Measurements from ENCODE around the gene MYCL.
"Not testable (repeated sequence)": the region's sequence is repeated elsewhere in the genome, so short reads cannot be mapped to it uniquely, and the experiment has no call there.

The MYCL gene

DNA sequence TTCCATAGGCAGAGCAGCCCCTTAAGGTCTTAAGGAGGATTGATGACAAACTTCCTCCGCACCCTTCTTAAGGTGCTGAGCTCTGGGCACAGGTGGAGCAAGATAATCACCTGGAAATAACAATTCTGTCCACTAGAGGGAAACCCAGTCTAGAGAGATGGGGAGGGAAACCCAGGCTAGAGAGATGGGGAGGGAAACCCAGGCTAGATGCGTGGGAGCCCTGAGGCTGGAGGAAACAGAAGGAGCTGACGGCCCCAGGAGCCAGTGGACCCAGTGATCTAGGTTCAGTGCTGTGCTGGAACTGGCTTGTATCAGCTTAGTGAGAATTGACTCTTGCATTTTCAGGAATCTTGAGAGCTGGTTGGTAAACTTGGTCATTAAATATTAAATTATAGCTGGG is 17.8 kb upstream of the MYCL start:
- peak; percentile 88 for DNase-seq (ENCODE audit: insufficient read length, low spot score)
- peak; percentile 94 for FAIRE-seq

DNA sequence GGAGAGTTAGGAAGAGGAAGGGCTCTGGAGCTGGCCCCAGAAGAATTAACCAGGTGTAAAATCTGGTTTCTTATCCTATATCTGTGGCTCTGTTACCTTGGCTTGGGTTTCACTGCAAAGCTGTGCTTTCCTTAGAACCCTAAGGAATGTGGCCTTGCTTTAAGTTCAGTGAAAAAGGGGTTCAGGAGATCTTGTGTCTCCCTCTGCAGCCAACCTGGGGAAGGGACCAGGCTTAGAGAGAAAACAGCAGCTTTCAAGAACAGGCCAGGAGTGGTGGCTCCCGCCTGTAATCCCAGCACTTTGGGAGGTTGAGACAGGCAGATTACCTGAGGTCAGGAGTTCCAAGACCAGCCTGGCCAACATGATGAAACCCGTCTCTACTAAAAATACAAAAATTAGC is 16.1 kb upstream of the MYCL start:
- FAIRE-seq (no peak), DNase-seq (ENCODE audit: insufficient read length, low spot score) (no peak)

DNA sequence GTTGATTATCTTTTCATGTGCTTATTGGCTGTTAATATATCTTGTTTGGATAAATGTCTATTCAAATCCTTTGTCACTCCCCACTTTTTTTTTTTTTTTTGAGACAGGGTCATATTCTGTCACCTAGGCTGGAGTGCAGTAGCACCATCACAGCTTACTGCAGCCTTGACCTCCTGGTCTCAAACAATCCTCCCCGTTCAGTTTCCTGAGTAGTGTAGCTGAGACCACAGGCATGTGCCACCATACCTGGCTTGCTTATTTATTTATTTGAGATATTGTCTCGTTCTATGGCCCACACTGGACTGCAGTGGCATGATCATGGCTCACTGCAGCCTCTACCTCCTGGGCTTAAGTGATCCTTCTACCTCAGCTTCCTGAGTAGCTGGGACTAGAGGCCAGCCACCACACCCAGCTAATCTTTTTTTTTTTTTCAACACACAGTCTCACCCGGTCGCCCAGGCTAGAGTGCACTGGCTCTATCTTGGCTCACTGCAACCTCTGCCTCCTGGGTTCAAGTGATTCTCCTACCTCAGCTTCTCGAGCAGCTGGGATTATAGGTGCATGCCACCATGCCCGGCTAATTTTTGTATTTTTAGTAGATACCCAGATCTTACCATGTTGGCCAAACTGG is 13.9 kb upstream of the MYCL start:
- DNase-seq (ENCODE audit: insufficient read length, low spot score) (no peak), FAIRE-seq (no peak)

DNA sequence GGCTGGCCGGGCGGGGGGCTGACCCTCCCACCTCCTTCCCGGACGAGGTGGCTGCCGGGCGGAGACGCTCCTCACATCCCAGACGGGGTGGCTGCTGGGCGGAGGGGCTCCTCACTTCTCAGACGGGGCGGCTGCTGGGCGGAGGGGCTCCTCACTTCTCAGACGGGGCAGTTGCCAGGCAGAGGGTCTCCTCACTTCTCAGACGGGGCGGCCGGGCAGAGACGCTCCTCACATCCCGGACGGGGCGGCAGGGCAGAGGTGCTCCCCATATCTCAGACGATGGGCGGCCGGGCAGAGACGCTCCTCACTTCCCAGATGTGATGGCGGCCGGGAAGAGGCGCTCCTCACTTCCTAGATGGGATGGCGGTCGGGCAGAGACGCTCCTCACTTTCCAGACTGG is 11.4 kb upstream of the MYCL start:
- not testable (repeated sequence) for DNase-seq (ENCODE audit: insufficient read length, low spot score); FAIRE-seq

GRCh38 chr1:39910263-39910662 is 8.5 kb upstream of the MYCL start:
- FAIRE-seq (no peak), DNase-seq (ENCODE audit: insufficient read length, low spot score) (no peak)

- no peak for FAIRE-seq
- no peak for DNase-seq (ENCODE audit: insufficient read length, low spot score)
These were observed 6.8 kb upstream of the MYCL start for GRCh38 chr1:39908534-39908933.

GRCh38 chr1:39907528-39908453 is 6.1 kb upstream of the MYCL start:
- no peak for FAIRE-seq
- DNase-seq (ENCODE audit: insufficient read length, low spot score): no peak

DNA sequence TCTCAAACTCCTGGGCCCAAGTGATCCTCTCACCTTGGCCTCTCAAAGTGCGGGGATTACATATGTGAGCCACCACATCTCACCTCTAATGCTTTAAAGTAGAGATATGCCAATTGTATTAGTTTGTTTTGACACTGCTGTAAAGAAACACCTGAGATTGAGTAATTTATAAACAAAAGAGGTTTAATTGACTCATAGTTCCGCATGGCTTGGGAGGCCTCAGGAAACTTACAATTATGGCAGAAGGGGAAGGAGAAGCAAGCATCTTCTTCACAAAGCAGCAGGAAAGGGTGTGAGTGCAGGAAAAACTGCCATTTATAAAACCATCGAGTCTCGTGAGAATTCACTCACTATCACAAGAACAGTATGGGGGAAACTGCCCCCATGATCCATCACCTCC is 3.5 kb upstream of the MYCL start:
- FAIRE-seq (no peak), DNase-seq (ENCODE audit: insufficient read length, low spot score) (no peak)

- FAIRE-seq: no peak
These were observed 717 bp upstream of the MYCL start for GRCh38 chr1:39902460-39902807.

DNA sequence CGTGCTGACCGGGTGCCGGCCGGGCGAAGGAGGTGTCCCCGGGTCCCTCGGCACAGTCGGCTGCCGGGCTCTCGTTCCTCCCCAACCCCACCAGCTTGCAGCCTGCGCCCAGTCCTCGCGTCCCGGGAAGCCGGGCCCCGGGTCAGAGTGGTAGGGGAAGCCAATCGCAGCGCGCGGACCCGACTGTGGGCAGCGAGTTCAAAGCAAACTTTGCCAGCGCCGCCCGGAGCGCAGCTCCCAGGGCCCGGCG is 328 bp downstream of the MYCL start:
- FAIRE-seq (no peak), DNase-seq (ENCODE audit: insufficient read length, low spot score) (no peak)

More at GRCh38 chr1:39902460-39902807, 717 bp upstream of the MYCL start:
- DNase-seq (ENCODE audit: insufficient read length, low spot score): no peak

- DNase-seq (ENCODE audit: insufficient read length, low spot score) (no peak), FAIRE-seq (no peak)
These were observed 854 bp downstream of the MYCL start for GRCh38 chr1:39900662-39901463.

DNA sequence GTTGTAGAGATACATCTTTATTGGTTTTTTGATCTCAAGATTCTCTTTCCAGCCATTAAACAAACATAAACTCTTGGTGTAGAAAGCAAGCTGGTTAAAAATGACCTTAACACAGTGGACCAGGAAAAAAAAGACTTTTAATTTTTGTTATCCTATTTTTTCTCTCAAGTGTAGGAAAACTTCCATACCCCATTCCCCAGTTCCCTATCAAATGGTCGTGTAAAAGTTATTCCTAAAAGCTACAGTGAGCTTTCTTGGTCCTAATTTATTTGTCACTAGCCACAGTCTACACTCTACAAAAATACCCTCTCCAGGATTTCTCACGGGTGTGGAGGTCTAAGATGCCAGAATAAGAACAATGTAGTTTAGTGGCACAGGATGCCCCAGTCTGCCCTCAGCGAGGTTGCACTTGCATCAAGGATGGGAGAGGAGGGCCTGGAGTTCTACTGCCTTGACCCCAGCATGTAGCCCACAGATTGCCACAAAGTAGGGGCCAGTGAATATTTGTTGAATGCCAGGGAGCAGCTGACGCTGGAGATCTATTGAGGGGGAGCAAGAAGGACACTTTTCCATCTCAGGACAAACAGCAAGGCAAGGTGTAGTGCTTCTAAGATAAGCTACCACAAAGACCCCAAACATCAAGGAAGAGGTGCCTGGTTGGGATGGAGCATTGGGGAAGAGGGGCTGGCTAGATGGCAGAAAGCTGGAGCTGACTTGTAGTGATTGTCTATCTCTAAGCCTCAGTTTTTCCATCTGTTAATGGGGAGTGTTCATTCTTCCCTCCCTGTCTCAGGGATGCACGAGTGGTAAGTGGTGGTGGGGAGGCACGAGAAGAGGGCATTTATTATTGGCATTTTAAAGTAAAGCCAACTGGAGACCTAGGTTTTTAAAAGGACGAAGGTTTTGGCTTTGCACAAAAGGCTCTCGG is 1.8 kb downstream of the MYCL start:
- FAIRE-seq: no peak
- no peak for DNase-seq (ENCODE audit: insufficient read length, low spot score)

DNA sequence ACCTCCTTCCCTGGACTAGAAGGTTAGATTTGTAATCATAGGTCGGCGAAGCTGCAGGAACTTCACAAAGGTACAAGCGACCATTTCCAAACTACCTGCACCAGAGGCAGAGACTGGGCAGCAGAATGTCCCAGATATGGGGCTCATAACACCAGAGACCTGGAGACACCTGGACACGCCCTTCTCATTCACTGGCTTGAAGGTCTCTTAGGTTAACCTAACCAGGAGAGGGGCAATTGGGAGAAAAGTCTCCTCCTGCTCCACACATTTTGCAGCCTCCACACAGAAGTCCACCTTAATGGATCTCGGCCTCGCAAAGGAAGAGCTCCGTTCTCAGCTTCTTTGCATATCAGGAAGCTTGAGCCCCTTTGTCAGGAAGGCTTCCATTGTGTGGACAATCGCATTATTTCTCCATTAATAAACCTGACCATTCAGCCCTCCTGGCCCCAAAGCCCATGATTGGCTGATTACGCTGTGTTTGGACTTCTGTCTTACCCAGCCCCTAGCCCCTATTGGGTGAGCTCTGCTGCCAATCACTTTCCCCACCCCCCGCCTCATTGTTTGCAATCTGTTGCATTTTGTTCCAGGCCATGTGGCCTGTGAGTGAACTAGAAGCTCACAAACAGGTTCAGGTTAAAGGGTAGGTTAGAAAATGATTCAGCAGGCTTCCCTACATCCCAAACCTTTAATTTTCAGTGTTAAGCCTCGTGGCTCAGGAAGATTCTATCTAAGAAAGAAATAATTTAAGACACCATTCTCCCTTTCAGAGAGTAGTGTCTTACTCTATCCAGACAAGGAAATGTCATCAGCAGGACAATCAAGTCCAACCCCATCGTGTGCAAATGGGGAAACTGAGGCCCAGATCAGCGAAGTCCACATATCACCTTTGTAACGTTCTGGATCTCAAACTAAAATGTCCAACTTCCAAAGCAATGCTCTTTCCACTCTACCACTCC is 2.8 kb downstream of the MYCL start:
- DNase-seq (ENCODE audit: insufficient read length, low spot score) (no peak), FAIRE-seq (no peak)

- DNase-seq (ENCODE audit: insufficient read length, low spot score): no peak
- FAIRE-seq: no peak
These were observed 3.5 kb downstream of the MYCL start for GRCh38 chr1:39898191-39898590.

DNA sequence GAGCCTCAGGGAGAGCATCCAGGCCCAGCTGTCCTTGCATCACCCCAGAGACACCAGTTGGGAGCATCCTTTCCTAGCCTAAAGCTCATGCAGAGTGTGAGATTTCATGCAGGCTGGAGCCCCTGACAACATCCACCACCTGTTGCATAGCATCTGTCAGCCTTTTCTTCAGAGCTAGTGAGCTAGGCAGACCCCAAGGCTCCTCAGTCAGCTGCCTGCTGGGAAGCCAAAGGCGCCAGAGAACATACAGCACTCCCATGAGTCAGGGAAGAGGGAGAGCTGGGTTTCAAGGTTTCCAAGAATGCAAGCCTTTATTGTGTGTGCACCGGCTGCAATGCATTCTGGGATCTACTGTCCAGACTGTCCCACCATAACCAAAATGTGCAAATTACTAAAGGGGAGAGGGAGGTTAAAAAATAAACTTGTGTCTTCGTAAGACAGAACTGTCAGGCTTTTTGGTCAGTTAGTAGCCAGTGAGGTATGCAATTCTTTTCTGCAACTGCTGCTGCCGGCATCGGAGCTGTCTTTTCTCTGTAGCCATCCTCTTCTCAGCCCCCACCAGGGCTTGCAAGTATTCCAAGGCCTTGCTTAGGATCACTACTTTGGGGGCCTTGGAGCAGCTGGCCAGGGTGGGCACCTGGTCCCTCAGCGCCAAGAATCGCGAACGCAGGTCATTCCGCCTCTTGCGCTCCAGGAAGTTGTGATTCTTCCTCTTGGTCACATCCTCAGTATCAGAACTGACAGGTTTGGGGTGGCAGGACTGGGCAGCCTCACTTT is 4.6 kb downstream of the MYCL start:
- FAIRE-seq (no peak), DNase-seq (ENCODE audit: insufficient read length, low spot score) (no peak)

- DNase-seq (ENCODE audit: insufficient read length, low spot score): no peak
- FAIRE-seq: no peak
These were observed 5.8 kb downstream of the MYCL start for GRCh38 chr1:39895731-39896480.

DNA sequence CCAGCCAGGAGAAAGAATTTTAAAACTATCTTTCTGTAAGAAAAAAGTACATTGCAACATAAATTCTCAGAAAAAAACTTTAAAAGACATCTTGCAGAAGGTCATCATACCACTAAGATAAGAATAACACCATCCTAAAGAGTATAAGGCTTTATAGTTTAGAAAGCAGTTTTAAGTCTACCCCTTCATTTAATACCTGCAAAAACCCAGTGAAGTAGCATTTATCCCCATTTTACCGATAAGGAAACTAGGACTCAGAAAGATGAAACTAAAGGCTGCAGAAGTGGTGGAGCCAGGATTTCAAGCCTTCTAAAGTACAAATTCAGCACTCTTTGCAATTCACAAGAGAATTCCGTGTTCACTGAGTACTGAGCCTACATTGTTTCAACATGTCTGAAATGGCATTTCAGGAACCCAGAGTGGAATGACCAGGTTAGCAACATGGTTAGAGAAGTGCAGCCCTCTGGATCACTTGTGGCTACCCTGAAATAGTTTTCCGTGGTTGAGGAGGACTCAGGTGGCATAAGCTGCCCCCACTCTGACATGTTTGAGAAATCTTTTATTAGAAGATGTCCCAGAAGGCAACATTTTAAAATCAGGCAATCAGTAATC is 6.7 kb downstream of the MYCL start:
- FAIRE-seq (no peak), DNase-seq (ENCODE audit: insufficient read length, low spot score) (no peak)
